Measurements from ENCODE around the gene ADAT3.

GRCh38 chr19:1947651-1948209 lies 42.5 kb downstream of the ADAT3 start:
- TF ChIP-seq TAF1 (IDR thresholded peaks at IDR 0.05; ENCODE audit: low read depth) (no peak), REST (IDR thresholded peaks at IDR 0.05; ENCODE audit: low read depth) (no peak)
